GM10248 (cell line): ENCODE data around the gene SNX8.

ENCODE experiments used
- CTCF ChIA-PET: fragments of 300-600 bp; sonication (Branson Sonifier 250); formaldehyde crosslinking; extraction: SDS; loops from one replicate; lab custom pipeline; 2021; ENCODE audit warnings: antibody characterized with exemption; lab: Yijun Ruan, JAX
- POLR2A ChIA-PET: fragments of 350-650 bp; sonication (Branson Sonifier 250); formaldehyde crosslinking; extraction: SDS; loops from one replicate; lab custom pipeline; 2020; ENCODE audit warnings: antibody characterized with exemption; lab: Yijun Ruan, JAX
- DNase-seq: peaks from one replicate; pipeline ENCODE4 v3.0.0; 2012; ENCODE audit errors: extremely low spot score
- CTCF ChIP-seq: IDR thresholded peaks from 2 replicates; pipeline ENCODE4 v1.5.1; 2012; ENCODE audit warnings: mild to moderate bottlenecking, low read depth; ENCODE audit errors: extremely low read depth, missing control alignments, control extremely low read depth

SNX8 gene

DNA sequence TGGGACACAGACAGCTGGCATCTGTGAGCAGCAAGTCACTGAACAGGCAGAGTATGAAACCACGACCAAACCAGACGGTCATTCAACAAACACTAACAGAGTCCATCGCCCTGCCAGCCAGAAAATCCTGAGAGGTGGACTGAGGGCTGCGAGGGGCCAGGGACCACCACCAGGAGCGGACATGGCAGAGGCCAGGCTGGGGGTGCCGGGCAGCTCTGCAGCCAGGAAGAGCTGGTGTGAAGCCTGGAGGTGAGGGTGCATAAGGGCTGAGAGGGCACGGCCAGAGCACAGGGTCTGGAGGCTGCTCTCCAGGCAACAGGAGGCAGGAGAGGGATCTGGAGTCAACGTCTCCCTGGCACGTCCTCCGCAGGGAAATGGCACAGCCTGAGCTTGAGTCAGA is 97.0 kb downstream of the SNX8 start:
- no peak for DNase-seq
- ChIA-PET POLR2A (no interaction called here), CTCF (no interaction called here)
- no peak for TF ChIP-seq CTCF

GRCh38 chr7:2215851-2216250 is 98.4 kb downstream of the SNX8 start:
- ChIA-PET POLR2A (no interaction called here), CTCF (interaction anchor here (1.1 to 2.6 kb wide), 2 partner anchors 8 to 132 kb away, joined by 3 to 7 read pairs; no protein-coding TSS in a partner anchor)
- DNase-seq, result no peak
- TF ChIP-seq CTCF, result no peak

DNA sequence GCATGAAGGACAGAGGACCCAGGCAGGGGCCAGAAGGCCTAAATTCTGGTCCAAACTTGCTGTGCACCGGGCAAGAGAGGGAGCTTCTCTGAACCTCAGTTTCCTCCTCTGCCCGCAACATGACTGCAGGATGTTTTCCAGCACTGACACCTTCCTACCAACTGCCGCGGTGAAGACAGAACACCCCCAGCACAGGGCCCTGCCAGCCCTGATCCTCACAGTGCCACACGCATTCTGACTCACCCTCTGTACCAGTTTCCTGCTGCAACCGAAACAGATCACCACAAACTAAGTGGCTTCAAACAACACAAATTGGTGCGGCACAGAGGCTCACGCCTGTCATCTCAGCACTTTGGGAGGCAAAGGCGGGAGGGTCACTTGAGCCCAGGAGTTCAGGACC is 99.6 kb downstream of the SNX8 start:
- TF ChIP-seq CTCF, result no peak
- CTCF ChIA-PET, result interaction anchor here (1.1 to 2.6 kb wide), 2 partner anchors 7 to 133 kb away, joined by 3 to 7 read pairs; no protein-coding TSS in a partner anchor
- DNase-seq, result no peak
- POLR2A ChIA-PET, result no interaction called here

DNA sequence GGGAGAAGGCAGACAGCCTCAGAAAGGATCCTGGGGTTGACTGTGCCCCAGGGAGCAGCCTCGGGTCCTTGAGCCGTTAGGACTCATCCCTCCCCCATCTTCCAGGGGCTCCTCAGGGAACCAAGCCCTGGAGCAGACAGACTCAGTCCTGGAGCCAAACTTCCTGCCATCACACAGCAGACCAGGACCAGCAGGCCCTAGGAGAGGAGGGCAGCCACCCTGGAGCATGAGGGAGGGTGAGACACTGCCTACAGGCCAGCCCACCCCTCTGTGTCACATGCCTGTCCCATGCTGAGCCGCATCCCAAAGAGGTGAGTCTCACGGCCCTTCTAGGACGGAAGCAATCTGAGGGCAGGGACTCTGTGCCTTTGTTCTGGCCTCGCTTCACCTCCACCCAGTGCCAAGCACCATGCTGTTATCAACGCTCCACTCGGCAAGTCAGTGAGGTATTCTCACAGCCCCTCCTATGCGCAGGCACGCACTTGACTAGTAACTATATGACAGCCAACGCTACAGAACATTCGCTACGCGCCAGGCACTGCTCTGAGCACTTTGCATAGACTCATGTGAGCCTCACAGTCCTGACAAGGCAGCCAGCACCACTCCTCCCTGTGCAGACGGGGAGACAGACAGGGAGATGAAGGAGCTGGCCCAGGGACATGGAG is 100.6 kb downstream of the SNX8 start:
- TF ChIP-seq CTCF, result no peak
- DNase-seq, result no peak
- ChIA-PET CTCF (interaction anchor here (1.6 to 2.6 kb wide), 2 partner anchors 11 to 134 kb away, joined by 4 to 7 read pairs; no protein-coding TSS in a partner anchor), POLR2A (no interaction called here)

DNA sequence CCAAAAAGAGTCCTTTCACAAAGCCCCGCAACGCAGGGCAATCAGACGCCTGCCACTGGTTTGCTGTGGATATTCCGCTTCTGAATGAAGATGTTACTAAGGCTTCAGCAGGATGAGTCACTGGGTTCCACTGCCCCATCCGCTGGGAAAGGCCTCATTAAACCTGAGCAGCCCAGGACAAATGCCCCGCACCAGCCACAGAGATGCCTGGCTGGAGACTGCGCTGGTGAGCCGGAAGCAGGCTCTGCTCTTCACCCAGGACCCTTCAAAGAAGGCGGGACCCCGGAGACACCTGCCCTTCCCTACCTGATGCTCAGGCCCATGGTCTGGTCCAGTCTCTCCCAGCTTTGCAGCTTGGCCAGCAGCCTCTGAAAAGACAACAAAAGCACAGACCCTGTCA is 101.3 kb downstream of the SNX8 start:
- ChIA-PET CTCF (interaction anchor here (1.6 kb wide), 1 partner anchor 10 kb away, joined by 4 read pairs; no protein-coding TSS in a partner anchor), POLR2A (no interaction called here)
- TF ChIP-seq CTCF, result no peak
- DNase-seq, result no peak

DNA sequence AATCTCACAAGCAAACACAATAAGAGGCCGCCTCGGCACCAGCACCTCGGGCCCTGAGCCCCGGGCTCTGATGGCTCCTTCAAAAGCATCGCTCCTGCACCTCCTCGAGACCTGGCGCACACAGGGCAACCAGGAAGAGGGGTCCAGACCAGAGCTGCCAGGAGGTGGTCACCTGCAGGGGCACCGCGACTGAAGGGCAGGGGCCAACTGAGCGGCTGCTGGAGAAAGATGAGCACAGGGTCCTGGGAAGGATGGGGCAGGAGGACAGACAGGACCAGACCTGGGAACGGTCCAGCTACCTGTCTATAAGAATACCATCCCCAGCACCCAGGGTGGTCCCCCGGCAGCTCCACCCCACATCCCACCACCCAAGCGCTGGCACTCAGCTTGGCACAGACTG is 102.3 kb downstream of the SNX8 start:
- DNase-seq, result no peak
- POLR2A ChIA-PET, result no interaction called here
- TF ChIP-seq CTCF, result no peak
- CTCF ChIA-PET, result no interaction called here
